Endothelial cell of umbilical vein (primary cell): Measurements from ENCODE around the gene GFOD1.

ENCODE experiments used
- EZH2 ChIP-seq: IDR thresholded peaks from 2 replicates; pipeline ENCODE4 v1.6.1; 2012; ENCODE audit warnings: borderline replicate concordance, low read depth, mild to moderate bottlenecking, moderate library complexity, low read length, inconsistent platforms; ENCODE audit not compliant: severe bottlenecking
- GATA2 ChIP-seq: IDR thresholded peaks from 2 replicates; pipeline ENCODE4 v1.7.0; 2011; ENCODE audit warnings: low read depth, mild to moderate bottlenecking, moderate library complexity, mixed read lengths, low read length; ENCODE audit not compliant: insufficient read length, insufficient read depth
- JUN ChIP-seq: IDR thresholded peaks from 2 replicates; pipeline ENCODE4 v1.6.1; 2011; ENCODE audit warnings: borderline replicate concordance, low read depth; ENCODE audit not compliant: insufficient read length, insufficient read depth
- MYC ChIP-seq: IDR thresholded peaks from one replicate; pipeline ENCODE4 v1.6.1; 2011; ENCODE audit warnings: mild to moderate bottlenecking, low read depth, low read length
- POLR2A ChIP-seq: IDR thresholded peaks from 2 replicates; pipeline ENCODE4 v1.6.1; 2012; ENCODE audit warnings: low read depth, mild to moderate bottlenecking, control low read depth, low read length
- POLR2AphosphoS5 ChIP-seq: IDR thresholded peaks from 2 replicates; pipeline ENCODE4 v1.6.1; 2012; ENCODE audit warnings: low read depth, mild to moderate bottlenecking, control low read depth, low read length, moderate library complexity; ENCODE audit not compliant: insufficient read depth
- TF ChIP-seq, protein P1 (sequence below), 2 donors: IDR thresholded peaks; 1 replicate in 1 of 2; 2 replicates in 1 of 2; pipeline ENCODE4 v1.5.1; 2011; ENCODE audit warnings: low read length in 2 of 2, mild to moderate bottlenecking in 2 of 2, moderate library complexity in 2 of 2, control low read depth in 1 of 2, inconsistent platforms in 1 of 2, low read depth in 1 of 2; ENCODE audit not compliant: insufficient read depth in 1 of 2; ENCODE audit errors: extremely low read depth in 1 of 2
- TF ChIP-seq, protein P2 (sequence below): IDR thresholded peaks from 2 replicates; pipeline ENCODE4 v1.6.1; 2011; ENCODE audit not compliant: insufficient read depth, insufficient read length

DNA sequence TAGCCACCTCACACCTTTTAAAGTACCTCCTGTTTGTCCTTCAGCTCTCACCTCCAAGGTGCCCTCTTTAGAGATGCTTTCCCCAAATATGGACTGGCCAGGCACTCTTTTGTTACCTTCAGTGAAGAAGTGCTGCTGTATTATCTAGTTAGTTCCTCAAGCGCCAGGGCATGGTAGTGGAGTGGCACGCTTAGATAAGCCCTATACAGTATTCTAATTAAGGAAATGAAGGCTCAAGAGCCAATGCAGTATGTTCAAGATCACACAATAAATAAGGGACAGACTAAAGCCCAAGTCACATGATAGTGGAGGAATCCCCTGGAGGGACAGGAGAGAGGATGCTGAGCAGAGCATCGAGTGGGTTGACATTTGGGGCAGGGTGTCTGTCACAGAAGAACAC lies 28.5 kb upstream of the GFOD1 start:
- TF ChIP-seq, protein P1, sequence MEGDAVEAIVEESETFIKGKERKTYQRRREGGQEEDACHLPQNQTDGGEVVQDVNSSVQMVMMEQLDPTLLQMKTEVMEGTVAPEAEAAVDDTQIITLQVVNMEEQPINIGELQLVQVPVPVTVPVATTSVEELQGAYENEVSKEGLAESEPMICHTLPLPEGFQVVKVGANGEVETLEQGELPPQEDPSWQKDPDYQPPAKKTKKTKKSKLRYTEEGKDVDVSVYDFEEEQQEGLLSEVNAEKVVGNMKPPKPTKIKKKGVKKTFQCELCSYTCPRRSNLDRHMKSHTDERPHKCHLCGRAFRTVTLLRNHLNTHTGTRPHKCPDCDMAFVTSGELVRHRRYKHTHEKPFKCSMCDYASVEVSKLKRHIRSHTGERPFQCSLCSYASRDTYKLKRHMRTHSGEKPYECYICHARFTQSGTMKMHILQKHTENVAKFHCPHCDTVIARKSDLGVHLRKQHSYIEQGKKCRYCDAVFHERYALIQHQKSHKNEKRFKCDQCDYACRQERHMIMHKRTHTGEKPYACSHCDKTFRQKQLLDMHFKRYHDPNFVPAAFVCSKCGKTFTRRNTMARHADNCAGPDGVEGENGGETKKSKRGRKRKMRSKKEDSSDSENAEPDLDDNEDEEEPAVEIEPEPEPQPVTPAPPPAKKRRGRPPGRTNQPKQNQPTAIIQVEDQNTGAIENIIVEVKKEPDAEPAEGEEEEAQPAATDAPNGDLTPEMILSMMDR (IDR thresholded peaks at IDR 0.05; ENCODE audit: extremely low read depth in 1 of 2, insufficient read depth in 1 of 2, low read depth in 1 of 2, low read length in 2 of 2): no peak
- no peak for TF ChIP-seq EZH2
- TF ChIP-seq, protein P2, sequence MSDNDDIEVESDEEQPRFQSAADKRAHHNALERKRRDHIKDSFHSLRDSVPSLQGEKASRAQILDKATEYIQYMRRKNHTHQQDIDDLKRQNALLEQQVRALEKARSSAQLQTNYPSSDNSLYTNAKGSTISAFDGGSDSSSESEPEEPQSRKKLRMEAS: no peak
- no peak for TF ChIP-seq JUN
- no peak for TF ChIP-seq POLR2A
- TF ChIP-seq POLR2AphosphoS5: no peak
- TF ChIP-seq MYC: no peak
- TF ChIP-seq GATA2: no peak
